Prostate gland (tissue), 2 donors: ENCODE data around the gene ITGBL1.

Experiments used
- POLR2A ChIP-seq: fragments of 450-650 bp; IDR thresholded peaks from one replicate; pipeline ENCODE4 v1.6.1; 2016; ENCODE audit warnings: antibody characterized with exemption, mild to moderate bottlenecking
- POLR2AphosphoS5 ChIP-seq: sonication (generic); formaldehyde crosslinking; IDR thresholded peaks from one replicate; pipeline ENCODE4 v1.6.1; 2017; ENCODE audit warnings: antibody characterized with exemption
- TF ChIP-seq, protein P1 (sequence below), 4 experiments: fragments of 200-600 bp in 2 of 4; fragments of 450-650 bp in 2 of 4; sonication (generic) in 2 of 4; IDR thresholded peaks; 1 replicate in 3 of 4; 2 replicates in 1 of 4; pipeline ENCODE4 v1.5.1; 2016 to 2019; ENCODE audit warnings: antibody characterized with exemption in 4 of 4, mild to moderate bottlenecking in 2 of 4, moderate library complexity in 2 of 4

- TF ChIP-seq, protein P1, sequence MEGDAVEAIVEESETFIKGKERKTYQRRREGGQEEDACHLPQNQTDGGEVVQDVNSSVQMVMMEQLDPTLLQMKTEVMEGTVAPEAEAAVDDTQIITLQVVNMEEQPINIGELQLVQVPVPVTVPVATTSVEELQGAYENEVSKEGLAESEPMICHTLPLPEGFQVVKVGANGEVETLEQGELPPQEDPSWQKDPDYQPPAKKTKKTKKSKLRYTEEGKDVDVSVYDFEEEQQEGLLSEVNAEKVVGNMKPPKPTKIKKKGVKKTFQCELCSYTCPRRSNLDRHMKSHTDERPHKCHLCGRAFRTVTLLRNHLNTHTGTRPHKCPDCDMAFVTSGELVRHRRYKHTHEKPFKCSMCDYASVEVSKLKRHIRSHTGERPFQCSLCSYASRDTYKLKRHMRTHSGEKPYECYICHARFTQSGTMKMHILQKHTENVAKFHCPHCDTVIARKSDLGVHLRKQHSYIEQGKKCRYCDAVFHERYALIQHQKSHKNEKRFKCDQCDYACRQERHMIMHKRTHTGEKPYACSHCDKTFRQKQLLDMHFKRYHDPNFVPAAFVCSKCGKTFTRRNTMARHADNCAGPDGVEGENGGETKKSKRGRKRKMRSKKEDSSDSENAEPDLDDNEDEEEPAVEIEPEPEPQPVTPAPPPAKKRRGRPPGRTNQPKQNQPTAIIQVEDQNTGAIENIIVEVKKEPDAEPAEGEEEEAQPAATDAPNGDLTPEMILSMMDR (IDR thresholded peaks at IDR 0.05) = no peak
- TF ChIP-seq POLR2A (no peak), POLR2AphosphoS5 (no peak)
Measured at GRCh38 chr13:101707659-101708058, 255.2 kb downstream of the ITGBL1 start.
